ENCODE data around the gene ATP8B1.

DNA sequence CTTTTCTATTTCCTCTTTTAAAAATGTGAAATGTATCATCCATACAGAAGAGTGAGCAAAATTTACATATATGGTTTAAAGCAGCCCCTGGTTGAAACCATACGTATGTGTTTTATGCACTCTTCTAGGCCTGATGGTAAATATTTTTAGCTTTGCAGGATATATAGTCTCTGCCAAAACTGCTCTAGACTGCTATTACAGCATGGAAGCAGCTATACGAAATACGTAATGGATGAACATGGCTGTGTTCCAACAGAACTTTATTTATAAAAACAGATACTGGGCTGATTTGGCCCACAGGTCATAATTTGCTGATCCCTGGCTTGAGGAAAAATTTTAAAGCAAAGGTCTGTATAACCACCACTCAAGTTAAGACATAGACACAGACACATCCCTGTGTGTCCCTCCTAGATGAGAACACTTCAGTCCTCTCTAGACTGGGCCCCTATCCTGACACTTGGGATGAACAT, 42.5 kb upstream of the ATP8B1 start:
- TF ChIP-seq KDM1A (IDR thresholded peaks at IDR 0.05; ENCODE audit: low read depth) (no peak), MAFK (IDR thresholded peaks at IDR 0.05; ENCODE audit: partially characterized antibody) (no peak), RFX5 (IDR thresholded peaks at IDR 0.05) (no peak), JUNB (IDR thresholded peaks at IDR 0.05) (no peak), MAX (IDR thresholded peaks at IDR 0.05) (no peak), EP300 (IDR thresholded peaks at IDR 0.05) (no peak), RAD21 (conservative IDR thresholded peaks at IDR 0.05 in 1 of 2, IDR thresholded peaks at IDR 0.05 in 1 of 2) (no peak), MAZ (IDR thresholded peaks at IDR 0.05; ENCODE audit: borderline replicate concordance, low read depth, low read length) (no peak)
- TF ChIP-seq, protein P1, sequence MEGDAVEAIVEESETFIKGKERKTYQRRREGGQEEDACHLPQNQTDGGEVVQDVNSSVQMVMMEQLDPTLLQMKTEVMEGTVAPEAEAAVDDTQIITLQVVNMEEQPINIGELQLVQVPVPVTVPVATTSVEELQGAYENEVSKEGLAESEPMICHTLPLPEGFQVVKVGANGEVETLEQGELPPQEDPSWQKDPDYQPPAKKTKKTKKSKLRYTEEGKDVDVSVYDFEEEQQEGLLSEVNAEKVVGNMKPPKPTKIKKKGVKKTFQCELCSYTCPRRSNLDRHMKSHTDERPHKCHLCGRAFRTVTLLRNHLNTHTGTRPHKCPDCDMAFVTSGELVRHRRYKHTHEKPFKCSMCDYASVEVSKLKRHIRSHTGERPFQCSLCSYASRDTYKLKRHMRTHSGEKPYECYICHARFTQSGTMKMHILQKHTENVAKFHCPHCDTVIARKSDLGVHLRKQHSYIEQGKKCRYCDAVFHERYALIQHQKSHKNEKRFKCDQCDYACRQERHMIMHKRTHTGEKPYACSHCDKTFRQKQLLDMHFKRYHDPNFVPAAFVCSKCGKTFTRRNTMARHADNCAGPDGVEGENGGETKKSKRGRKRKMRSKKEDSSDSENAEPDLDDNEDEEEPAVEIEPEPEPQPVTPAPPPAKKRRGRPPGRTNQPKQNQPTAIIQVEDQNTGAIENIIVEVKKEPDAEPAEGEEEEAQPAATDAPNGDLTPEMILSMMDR (IDR thresholded peaks at IDR 0.05) = no peak

Measured in A549 (cell line).